ENCODE results near the gene RNASEH2B. TPM values are rescaled to one million over a fixed set of nuclear protein-coding genes. Genes with fewer than 3 reads are reported as not detected.

The RNASEH2B gene
- total RNA-seq, 1 donor from 2014 or later = 22.3 TPM

- peaks cover 10% of the 10 kb centered on the region for H3K36me3 Mint-ChIP-seq (ENCODE audit: low read depth)
- peaks cover 3% of the 10 kb centered on the region for H3K9me3 Mint-ChIP-seq (ENCODE audit: low read depth)
- no peak overlapping the region for H3K27ac Mint-ChIP-seq (ENCODE audit: unreplicated experiment)
- no peaks in the 10 kb centered on the region for H3K27me3 Mint-ChIP-seq (ENCODE audit: low read depth)
- no peak for DNase-seq (ENCODE audit: low spot score)
- no peak overlapping the region for H3K4me3 Mint-ChIP-seq (ENCODE audit: unreplicated experiment)
- TF ChIP-seq CTCF (IDR thresholded peaks at IDR 0.05) = no peak
- peaks cover 11% of the 10 kb centered on the region for H3K4me1 Mint-ChIP-seq (ENCODE audit: low read depth)
These were observed 33.2 kb downstream of the RNASEH2B start for GRCh38 chr13:50942630-50943311.

GRCh38 chr13:50945669-50946068 lies 36.1 kb downstream of the RNASEH2B start:
- TF ChIP-seq CTCF (IDR thresholded peaks at IDR 0.05) = no peak
- H3K27me3 Mint-ChIP-seq (ENCODE audit: low read depth) = no peaks in the 10 kb centered on the region
- H3K27ac Mint-ChIP-seq (ENCODE audit: unreplicated experiment) = no peak overlapping the region
- no peak overlapping the region for H3K4me3 Mint-ChIP-seq (ENCODE audit: unreplicated experiment)
- peaks cover 8% of the 10 kb centered on the region for H3K36me3 Mint-ChIP-seq (ENCODE audit: low read depth)
- no peaks in the 10 kb centered on the region for H3K9me3 Mint-ChIP-seq (ENCODE audit: low read depth)
- peaks cover 25% of the 10 kb centered on the region for H3K4me1 Mint-ChIP-seq (ENCODE audit: low read depth)
- no peak for DNase-seq (ENCODE audit: low spot score)

GRCh38 chr13:50948601-50949000 lies 39.0 kb downstream of the RNASEH2B start:
- Mint-ChIP-seq H3K36me3 (ENCODE audit: low read depth) (peaks cover 5% of the 10 kb centered on the region), H3K27ac (ENCODE audit: unreplicated experiment) (no peak overlapping the region)
- no peak for DNase-seq (ENCODE audit: low spot score)

GRCh38 chr13:50950849-50951248 lies 41.3 kb downstream of the RNASEH2B start:
- no peaks in the 10 kb centered on the region for H3K9me3 Mint-ChIP-seq (ENCODE audit: low read depth)
- DNase-seq (ENCODE audit: low spot score) = no peak
- no peak for TF ChIP-seq CTCF (IDR thresholded peaks at IDR 0.05)

More at GRCh38 chr13:50948601-50949000, 39.0 kb downstream of the RNASEH2B start:
- Mint-ChIP-seq H3K4me1 (ENCODE audit: low read depth) (peaks cover 25% of the 10 kb centered on the region), H3K27me3 (ENCODE audit: low read depth) (no peaks in the 10 kb centered on the region), H3K9me3 (ENCODE audit: low read depth) (no peaks in the 10 kb centered on the region), H3K4me3 (ENCODE audit: unreplicated experiment) (no peak overlapping the region)
- no peak for TF ChIP-seq CTCF (IDR thresholded peaks at IDR 0.05)

GRCh38 chr13:50951366-50951765 lies 41.8 kb downstream of the RNASEH2B start:
- H3K4me3 Mint-ChIP-seq (ENCODE audit: unreplicated experiment) = no peak overlapping the region
- no peak for DNase-seq (ENCODE audit: low spot score)
- TF ChIP-seq CTCF (IDR thresholded peaks at IDR 0.05) = no peak
- peaks cover 22% of the 10 kb centered on the region for H3K4me1 Mint-ChIP-seq (ENCODE audit: low read depth)
- peaks cover 4% of the 10 kb centered on the region for H3K36me3 Mint-ChIP-seq (ENCODE audit: low read depth)
- no peaks in the 10 kb centered on the region for H3K27me3 Mint-ChIP-seq (ENCODE audit: low read depth)
- H3K27ac Mint-ChIP-seq (ENCODE audit: unreplicated experiment) = no peak overlapping the region
- H3K9me3 Mint-ChIP-seq (ENCODE audit: low read depth) = no peaks in the 10 kb centered on the region

More at GRCh38 chr13:50950849-50951248, 41.3 kb downstream of the RNASEH2B start:
- Mint-ChIP-seq H3K4me1 (ENCODE audit: low read depth) (peaks cover 25% of the 10 kb centered on the region), H3K4me3 (ENCODE audit: unreplicated experiment) (no peak overlapping the region), H3K27ac (ENCODE audit: unreplicated experiment) (no peak overlapping the region), H3K36me3 (ENCODE audit: low read depth) (peaks cover 4% of the 10 kb centered on the region), H3K27me3 (ENCODE audit: low read depth) (no peaks in the 10 kb centered on the region)
